Measurements from ENCODE around the gene SCML1.
A peak's percentile ranks its signal among the peaks of the same experiment; 100 is the strongest.

The SCML1 gene

DNA sequence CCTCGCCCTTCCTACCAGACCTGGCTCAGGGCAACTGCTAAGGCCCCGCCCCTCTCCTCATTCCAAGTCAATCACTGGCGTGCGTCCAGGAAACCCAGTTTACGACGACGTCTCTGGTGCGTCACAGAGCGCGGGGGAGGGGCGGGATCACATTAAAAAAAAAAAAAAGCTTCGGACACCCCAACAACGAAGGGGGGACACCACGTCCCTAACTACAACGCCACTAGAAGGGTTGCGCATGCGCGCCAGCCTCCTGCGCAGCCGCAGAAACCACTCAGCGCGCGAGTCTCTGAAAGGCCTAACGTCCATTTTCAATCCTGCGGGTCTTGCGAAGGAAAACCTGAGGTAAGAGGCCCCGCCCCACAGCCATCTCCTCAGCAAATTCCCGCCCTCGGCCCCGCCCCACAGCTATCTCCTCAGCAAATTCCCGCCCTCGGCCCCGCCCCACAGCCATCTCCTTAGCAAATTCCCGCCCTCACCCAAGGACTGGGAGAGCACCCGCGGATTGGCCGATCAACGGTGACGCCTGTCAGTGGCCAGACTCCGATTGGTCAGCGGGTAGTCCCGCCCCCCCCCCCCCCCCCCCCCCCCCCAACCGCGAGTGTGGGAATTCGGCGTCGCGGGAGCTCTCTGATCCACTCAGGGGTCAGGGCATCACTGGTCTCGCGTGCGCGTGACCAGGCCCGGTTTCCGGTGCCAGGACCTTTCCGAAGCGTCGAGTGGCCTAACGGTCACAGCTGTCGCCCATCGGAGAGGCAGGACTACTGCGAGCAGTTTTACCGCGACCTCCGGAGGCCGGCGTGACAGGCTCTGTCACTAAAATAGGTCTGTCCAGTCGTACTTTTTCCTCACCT is at the start of gene SCML1:
TSS of gene SCML1 (plus strand) at position 638 of the 854 bp plus-strand sequence. CDS start 6,694 bp downstream, outside the sequence.
- DNase-seq (ENCODE audit: low read depth in 2 of 2), result peak; percentile 72 to 82

DNA sequence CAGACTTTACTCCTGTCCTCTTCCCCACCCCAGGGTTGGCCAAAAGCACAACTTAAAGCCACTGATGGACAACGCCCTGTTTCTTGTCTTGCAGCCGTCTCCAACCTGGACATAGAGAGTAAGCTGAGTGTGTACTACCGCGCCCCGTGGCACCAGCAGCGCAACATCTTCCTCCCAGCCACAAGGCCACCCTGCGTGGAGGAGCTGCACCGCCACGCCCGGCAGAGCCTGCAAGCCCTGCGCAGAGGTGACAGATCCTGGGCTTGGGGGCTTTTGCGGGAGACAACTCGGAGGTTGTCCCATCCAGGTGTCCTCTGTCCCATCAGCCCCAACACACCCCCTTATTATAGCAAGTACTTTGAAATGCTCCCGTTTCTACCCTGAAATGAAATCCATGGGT is 49.6 kb upstream of the SCML1 start:
- DNase-seq (ENCODE audit: low read depth in 2 of 2), result no peak

DNA sequence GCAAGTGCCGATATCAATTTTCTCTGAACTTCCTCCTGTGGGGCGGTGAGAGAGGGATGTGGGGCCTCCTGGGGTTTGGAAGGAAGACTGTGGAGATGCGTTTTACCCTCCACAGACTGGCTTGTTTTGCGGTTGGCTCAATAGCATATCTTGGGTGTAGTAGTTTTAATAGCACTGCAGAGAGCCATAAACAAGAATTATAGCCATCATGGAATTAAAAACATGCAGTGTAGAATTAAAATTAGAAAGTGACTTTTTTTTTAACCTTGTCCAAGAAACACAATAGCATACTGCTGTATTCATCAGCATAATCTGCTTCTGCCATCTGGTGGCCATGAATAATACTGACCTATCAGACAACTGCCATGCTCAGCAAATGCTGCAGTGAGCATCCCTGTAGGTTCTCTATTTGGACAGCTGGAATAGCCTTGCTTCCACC is 47.3 kb upstream of the SCML1 start:
- no peak for DNase-seq (ENCODE audit: low read depth in 2 of 2)

DNA sequence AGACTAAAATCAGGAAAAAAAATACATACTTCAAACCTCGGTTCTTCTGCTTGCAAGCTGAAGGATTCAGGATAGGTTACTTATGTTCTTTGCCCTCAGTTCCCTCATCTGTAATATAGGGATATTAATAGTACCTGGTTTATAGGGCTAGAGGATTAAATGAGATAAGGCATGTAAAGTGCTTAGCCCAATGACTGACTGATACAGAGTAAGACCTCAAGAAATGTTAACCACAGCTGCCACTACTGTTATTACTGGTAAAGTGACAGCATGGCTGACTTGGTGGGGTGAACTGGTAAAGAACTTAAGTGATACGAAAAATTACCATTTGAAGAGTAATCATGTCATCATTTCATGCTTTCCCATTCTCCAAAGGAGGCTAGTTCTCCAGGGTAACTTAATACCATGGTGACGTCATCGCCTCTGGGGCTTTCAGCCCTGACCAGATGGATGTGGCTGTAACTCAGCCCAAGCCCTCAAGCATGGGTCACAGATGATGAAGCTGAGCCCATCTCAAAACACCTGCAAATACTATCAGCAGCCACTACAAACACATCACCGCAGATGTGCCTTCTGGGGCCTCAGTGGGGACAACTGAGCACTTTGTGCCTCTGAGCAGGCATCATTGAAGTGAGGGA is 44.5 kb upstream of the SCML1 start:
- no peak for DNase-seq (ENCODE audit: low read depth in 2 of 2)

DNA sequence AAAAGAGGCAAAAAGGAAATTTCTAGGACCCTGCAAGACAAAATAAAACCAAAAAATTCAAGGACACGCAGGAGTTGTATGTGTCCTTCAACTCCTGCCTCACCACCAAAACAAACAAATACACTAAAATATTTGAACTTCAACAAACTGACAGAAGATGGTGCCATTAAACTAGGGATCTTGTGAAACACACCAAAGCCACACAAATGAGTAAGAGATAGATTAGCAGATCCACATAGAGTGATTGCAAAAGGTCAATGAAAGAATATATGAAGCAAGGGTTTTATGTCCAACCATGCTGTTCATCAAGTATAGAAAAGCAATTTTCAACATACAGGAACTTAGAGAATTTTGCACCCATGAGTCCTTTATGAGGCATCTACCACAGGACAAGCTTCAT is 40.1 kb upstream of the SCML1 start:
- no peak for DNase-seq (ENCODE audit: low read depth in 2 of 2)

DNA sequence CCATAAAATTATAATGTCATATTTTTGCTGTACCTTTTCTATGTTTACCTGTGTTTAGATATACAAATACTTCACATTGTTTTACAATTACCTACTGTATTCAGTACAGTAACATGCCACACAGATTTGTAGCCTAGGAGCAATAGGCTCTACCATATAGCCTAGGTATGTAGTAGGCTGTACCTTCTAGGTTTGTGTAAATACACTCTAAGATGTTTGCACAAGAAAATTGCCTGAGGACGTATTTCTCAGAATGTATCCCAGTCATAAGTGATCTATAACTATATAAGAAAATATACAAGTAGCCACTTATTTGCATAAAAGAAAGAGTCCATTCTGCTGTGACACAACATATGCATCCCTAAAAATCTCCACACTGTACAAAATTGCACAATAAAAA is 36.3 kb upstream of the SCML1 start:
- no peak for DNase-seq (ENCODE audit: low read depth in 2 of 2)

DNA sequence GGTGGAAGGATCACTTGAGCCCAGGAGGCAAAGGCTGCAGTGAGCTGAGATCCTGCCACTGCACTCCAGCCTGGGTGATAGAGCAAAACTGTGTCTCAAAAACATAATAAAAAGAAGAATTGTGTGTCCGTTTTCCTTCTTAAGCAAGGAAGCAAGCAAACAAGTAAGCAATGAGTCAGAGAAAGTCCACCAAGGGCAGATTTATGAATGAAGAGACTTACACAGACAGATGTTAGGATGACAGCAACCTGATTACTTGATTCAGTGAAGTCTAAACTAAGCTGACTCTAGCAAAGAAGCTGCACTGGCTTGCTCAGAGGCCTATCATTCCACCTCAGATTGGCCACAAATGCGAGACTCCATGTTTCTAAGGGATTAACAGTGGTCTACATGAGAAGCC is 34.1 kb upstream of the SCML1 start:
- DNase-seq (ENCODE audit: low read depth in 2 of 2), result no peak

- no peak for DNase-seq (ENCODE audit: low read depth in 2 of 2)
Observed at GRCh38 chrX:17705211-17705610, 32.1 kb upstream of the SCML1 start.

DNA sequence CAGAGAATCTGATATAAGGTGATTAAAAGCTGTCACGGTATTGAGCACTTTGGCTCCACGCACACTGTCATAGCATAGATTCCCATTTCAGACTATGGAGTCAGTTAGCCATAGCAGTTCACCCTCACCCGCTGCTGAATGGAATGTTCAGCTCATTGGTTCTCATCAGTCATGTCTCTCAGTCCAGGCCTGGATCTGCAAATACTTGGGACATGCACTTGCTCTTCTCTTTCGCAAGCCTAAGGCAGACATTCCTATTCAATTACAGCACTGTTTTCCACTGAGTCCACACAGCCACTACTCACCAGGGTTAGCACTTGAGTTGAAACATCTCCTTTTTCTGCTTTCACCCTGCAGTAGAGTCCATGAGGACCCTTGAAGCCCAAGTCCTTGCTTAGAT is 30.6 kb upstream of the SCML1 start:
- DNase-seq (ENCODE audit: low read depth in 2 of 2), result no peak

DNA sequence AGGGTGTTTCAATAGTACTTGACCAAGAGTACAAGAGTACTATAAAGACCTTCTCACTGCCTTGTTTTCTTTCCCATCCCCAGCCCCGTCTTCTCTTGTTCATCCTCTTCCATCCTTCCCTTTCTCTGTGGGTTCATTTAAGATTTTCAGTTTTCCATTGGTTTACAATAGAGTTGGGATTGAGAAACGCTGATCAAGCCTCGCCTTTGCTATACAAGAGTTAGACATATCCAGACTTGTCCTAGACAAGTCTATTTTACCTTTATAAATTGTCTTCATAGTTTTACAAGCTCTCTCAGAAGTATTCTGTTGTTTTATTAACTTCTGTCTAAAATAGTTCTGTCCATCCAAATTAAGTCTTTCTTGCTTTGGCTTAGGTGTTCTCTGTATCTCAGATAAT is 29.6 kb upstream of the SCML1 start:
- no peak for DNase-seq (ENCODE audit: low read depth in 2 of 2)

- DNase-seq (ENCODE audit: low read depth in 2 of 2), result no peak
Observed at GRCh38 chrX:17710871-17711301, 26.4 kb upstream of the SCML1 start.

- no peak for DNase-seq (ENCODE audit: low read depth in 2 of 2)
Observed at GRCh38 chrX:17713288-17713687, 24.0 kb upstream of the SCML1 start.

DNA sequence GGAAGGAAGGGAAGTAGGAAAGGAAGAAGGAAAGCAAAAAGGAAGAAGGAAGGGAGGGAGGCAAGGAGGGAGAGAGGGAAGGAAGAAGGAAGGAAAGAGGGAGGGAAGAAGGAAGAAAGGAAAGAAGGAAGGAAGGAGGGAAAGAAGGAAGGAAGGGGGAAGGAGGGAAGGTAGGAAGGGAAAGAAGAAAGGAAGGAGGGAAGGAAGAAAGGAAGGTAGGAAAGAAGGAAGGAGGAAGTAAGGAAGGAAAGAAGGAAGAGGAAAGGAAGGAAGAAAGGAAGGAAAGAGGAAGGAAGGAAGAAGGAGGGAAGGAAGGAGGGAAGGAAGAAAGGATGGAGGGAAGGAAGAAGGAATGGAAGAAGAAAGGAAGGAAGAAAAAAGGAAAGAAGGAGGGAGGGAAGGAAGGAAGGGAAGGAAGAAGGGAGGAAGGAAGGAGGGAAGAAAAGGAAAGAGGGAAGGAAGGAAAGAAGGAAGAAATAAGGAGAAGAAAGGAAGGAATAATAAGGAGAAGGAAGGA is 18.6 kb upstream of the SCML1 start:
- no peak for DNase-seq (ENCODE audit: low read depth in 2 of 2)

GRCh38 chrX:17719711-17720110 is 17.6 kb upstream of the SCML1 start:
- DNase-seq (ENCODE audit: low read depth in 2 of 2), result no peak

DNA sequence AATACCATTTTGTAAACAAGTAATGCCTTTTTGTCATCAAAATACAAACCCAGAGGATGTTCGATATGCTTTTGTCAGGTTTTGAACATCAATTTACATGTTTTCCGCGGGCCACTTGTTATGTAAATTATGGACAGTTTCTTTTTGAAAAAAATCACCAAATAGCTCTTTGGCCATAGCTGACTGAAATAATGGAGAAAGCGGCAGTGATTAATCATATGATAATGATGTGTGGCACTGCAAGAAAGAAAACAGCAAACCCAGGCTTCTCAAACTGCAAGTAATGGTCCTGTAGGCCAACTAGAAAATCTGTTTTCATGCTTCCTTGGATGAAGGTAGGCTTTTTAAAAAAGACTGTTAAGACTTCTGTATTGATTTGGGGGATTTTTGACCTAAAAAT is 15.6 kb upstream of the SCML1 start:
- no peak for DNase-seq (ENCODE audit: low read depth in 2 of 2)

- no peak for DNase-seq (ENCODE audit: low read depth in 2 of 2)
Observed at GRCh38 chrX:17725181-17725580, 12.1 kb upstream of the SCML1 start.

DNA sequence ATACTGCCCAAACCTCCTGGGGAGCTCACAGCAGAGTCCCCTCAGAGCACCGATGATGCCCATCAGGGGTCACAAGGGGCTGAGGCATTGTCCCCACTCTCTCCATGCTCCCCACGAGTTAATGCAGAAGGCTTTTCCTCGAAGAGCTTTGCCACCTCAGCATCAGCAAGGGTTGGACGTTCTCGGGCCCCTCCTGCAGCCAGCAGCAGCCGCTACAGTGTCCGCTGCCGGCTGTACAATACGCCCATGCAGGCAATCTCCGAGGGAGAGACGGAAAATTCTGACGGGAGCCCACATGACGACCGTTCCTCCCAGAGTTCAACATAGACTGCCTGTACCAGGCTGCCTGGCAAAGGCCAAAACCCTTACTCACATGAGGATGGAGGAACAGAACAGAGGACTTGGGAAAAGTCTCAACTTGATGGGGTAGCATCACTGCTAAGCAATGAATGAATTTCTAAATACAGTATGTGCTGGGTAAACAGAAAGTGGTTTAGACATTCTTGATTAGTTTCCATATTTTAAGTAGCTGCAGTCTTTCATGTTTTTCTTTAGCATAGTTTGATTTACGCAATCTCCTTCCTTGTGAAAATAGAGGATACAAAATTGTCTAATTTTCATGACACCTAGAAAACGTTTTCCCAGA is 5.0 kb upstream of the SCML1 start:
- DNase-seq (ENCODE audit: low read depth in 2 of 2), result no peak

DNA sequence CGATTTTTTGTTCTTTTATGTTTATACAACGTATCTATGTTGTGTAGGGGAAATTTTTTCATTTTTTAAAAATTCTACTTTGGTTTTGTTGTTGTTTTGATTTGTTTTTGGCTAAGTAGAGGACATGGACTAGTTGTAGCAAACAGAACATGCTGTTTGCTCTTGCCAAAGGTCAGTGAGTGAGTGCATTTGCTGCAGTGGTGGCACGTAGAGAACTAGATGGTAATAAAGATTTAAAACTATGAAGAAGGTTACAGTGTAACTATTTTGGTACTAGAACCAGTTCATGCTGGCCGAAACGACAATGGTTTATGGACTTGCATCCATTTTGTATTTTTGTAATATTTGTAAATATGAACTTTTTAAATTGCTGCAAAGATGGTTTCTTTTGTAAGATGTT is 1.9 kb upstream of the SCML1 start:
- DNase-seq (ENCODE audit: low read depth in 2 of 2), result no peak

DNA sequence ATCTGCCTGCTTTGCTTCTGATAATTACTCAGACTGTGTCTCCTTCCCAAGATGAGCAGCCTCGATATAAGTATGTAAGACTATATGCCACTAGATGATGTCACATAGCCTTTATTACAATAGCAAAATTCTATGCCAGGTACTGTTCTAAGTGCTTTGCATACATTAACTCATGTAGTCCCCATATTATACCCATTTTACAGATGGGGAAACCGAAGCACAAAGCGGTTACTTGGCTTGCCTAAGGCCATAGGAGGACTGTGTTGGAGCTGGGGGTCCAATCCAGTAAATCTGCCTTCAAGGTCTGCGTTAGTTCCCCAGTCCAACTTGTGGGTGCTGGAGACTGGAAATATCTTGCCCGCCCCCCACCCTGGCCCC is 826 bp upstream of the SCML1 start:
- no peak for DNase-seq (ENCODE audit: low read depth in 2 of 2)

- no peak for DNase-seq (ENCODE audit: low read depth in 2 of 2)
Observed at GRCh38 chrX:17737710-17737985, 355 bp downstream of the SCML1 start.

- DNase-seq (ENCODE audit: low read depth in 2 of 2), result peak in 1 of 2 donors; percentile 3
Observed at GRCh38 chrX:17737986-17738713, 857 bp downstream of the SCML1 start.
